Thyroid gland (tissue), 4 donors: ENCODE measurements around the gene AKNA.

Experiments
- CTCF ChIP-seq, 6 experiments: fragments of 200-600 bp in 3 of 6; fragments of 450-650 bp in 3 of 6; sonication (generic) in 3 of 6; IDR thresholded peaks; one replicate each; pipeline ENCODE4 v1.5.1; 2016 to 2019; ENCODE audit warnings: antibody characterized with exemption in 6 of 6, mild to moderate bottlenecking in 2 of 6, inconsistent platforms in 1 of 6, moderate library complexity in 1 of 6
- POLR2A ChIP-seq, 2 donors: fragments of 450-650 bp; IDR thresholded peaks; one replicate each; pipeline ENCODE4 v1.6.1; 2017; ENCODE audit warnings: antibody characterized with exemption in 2 of 2, mild to moderate bottlenecking in 2 of 2, moderate library complexity in 1 of 2

GRCh38 chr9:114409842-114410241 is 22.1 kb upstream of the AKNA start:
- TF ChIP-seq CTCF (IDR thresholded peaks at IDR 0.05) = no peak
- no peak for TF ChIP-seq POLR2A (IDR thresholded peaks at IDR 0.05)
